ENCODE data around the gene AOPEP.

GRCh38 chr9:94869415-94869843, 142.9 kb downstream of the AOPEP start:
- TF ChIP-seq CTCF (IDR thresholded peaks at IDR 0.05; ENCODE audit: low read depth, low read length) (no peak), EZH2phosphoT487 (IDR thresholded peaks at IDR 0.05; ENCODE audit: low read depth) (no peak)

Data from OCI-LY3 (cell line).